Esophagus muscularis mucosa (tissue), 4 donors: Measurements from ENCODE around the gene NINJ2. TPM values are rescaled to one million over a fixed set of nuclear protein-coding genes. Genes with fewer than 3 reads are reported as not detected.

Experiments
- DNase-seq: peaks from one replicate; pipeline ENCODE4 v3.0.0-alpha.2; 2017; ENCODE audit errors: extremely low spot score
- H3K27ac ChIP-seq, 4 donors: fragments of 200-600 bp; sonication (generic); replicated peaks in 1 of 4; 1 replicate in 3 of 4; 2 replicates in 1 of 4; pipeline ENCODE4 v1.5.1; 2016 to 2019; ENCODE audit warnings: mild to moderate bottlenecking in 1 of 4
- H3K27me3 ChIP-seq, 4 donors: fragments of 200-600 bp; sonication (generic); one replicate each; pipeline versions ENCODE4 v1.5.1 to v1.6.0; 2016 to 2019
- H3K36me3 ChIP-seq, 4 donors: fragments of 200-600 bp; sonication (generic); one replicate each; pipeline ENCODE4 v1.5.1; 2016 to 2019
- H3K4me1 ChIP-seq, 4 donors: fragments of 200-600 bp; sonication (generic); one replicate each; pipeline ENCODE4 v1.5.1; 2016 to 2019
- H3K4me3 ChIP-seq, 4 donors: fragments of 200-600 bp; sonication (generic); 1 replicate in 2 of 4; 2 replicates in 2 of 4; pipeline ENCODE4 v1.5.1; 2016 to 2019; ENCODE audit warnings: mild to moderate bottlenecking in 4 of 4, moderate library complexity in 1 of 4
- H3K9me3 ChIP-seq, 4 donors: fragments of 200-600 bp; sonication (generic); 1 replicate in 3 of 4; 2 replicates in 1 of 4; pipeline ENCODE4 v1.5.1; 2016 to 2019
- EP300 ChIP-seq: sonication (generic); formaldehyde crosslinking; IDR thresholded peaks from one replicate; pipeline ENCODE4 v1.6.1; 2017; ENCODE audit warnings: antibody characterized with exemption
- POLR2A ChIP-seq: fragments of 450-650 bp; IDR thresholded peaks from one replicate; pipeline ENCODE4 v1.6.1; 2017; ENCODE audit warnings: antibody characterized with exemption, moderate library complexity, mild to moderate bottlenecking, low read depth
- POLR2AphosphoS5 ChIP-seq, 2 donors: sonication (generic); formaldehyde crosslinking; IDR thresholded peaks; one replicate each; pipeline ENCODE4 v1.6.1; 2017; ENCODE audit warnings: antibody characterized with exemption in 2 of 2
- WGBS: methylation state at CpG from one replicate; pipeline ENCODE4 v1.1.5; 2018; 5-methylcytosine and 5-hydroxymethylcytosine counted together
- intact Hi-C: fragments of 100-400 bp; cut with DNase I; formaldehyde crosslinking; loops from one replicate; pipeline ENCODE4 v1.15.1; 2023
- total RNA-seq, 4 donors: library from RNA; depleted of rRNA; stranded (reverse); fragments of >200 nt; gene quantifications; one replicate each; pipeline versions ENCODE4 v1.1.0 to v1.2.1, GENCODE V29; 2016
- TF ChIP-seq, protein P1 (sequence below), 3 experiments: fragments of 200-600 bp in 2 of 3; fragments of 450-650 bp in 1 of 3; sonication (generic) in 2 of 3; IDR thresholded peaks; one replicate each; pipeline ENCODE4 v1.5.1; 2017 to 2019; ENCODE audit warnings: antibody characterized with exemption in 3 of 3, mild to moderate bottlenecking in 2 of 3, moderate library complexity in 1 of 3

NINJ2 gene
- total RNA-seq, 4 donors from 2014 or later = 2.9 to 11.1 (median 7.1) TPM

GRCh38 chr12:681568-682256 is 18.5 kb upstream of the NINJ2 start:
- 94% methylated on average over 10 of the region's 10 CpGs for WGBS
- TF ChIP-seq POLR2AphosphoS5 (IDR thresholded peaks at IDR 0.05) = no peak
- no peak for TF ChIP-seq EP300
- TF ChIP-seq, protein P1, sequence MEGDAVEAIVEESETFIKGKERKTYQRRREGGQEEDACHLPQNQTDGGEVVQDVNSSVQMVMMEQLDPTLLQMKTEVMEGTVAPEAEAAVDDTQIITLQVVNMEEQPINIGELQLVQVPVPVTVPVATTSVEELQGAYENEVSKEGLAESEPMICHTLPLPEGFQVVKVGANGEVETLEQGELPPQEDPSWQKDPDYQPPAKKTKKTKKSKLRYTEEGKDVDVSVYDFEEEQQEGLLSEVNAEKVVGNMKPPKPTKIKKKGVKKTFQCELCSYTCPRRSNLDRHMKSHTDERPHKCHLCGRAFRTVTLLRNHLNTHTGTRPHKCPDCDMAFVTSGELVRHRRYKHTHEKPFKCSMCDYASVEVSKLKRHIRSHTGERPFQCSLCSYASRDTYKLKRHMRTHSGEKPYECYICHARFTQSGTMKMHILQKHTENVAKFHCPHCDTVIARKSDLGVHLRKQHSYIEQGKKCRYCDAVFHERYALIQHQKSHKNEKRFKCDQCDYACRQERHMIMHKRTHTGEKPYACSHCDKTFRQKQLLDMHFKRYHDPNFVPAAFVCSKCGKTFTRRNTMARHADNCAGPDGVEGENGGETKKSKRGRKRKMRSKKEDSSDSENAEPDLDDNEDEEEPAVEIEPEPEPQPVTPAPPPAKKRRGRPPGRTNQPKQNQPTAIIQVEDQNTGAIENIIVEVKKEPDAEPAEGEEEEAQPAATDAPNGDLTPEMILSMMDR (IDR thresholded peaks at IDR 0.05) = no peak
- TF ChIP-seq POLR2A = no peak
- Histone ChIP-seq H3K4me1 (peaks cover 0 to 8% (median 0%) of the 10 kb centered on the region in 4 donors), H3K4me3 (no peak overlapping the region), H3K9me3 (no peaks in the 10 kb centered on the region), H3K27me3 (no peaks in the 10 kb centered on the region), H3K27ac (no peak overlapping the region), H3K36me3 (no peaks in the 10 kb centered on the region)
- no peak for DNase-seq
- intact Hi-C loops = no loop called here

DNA sequence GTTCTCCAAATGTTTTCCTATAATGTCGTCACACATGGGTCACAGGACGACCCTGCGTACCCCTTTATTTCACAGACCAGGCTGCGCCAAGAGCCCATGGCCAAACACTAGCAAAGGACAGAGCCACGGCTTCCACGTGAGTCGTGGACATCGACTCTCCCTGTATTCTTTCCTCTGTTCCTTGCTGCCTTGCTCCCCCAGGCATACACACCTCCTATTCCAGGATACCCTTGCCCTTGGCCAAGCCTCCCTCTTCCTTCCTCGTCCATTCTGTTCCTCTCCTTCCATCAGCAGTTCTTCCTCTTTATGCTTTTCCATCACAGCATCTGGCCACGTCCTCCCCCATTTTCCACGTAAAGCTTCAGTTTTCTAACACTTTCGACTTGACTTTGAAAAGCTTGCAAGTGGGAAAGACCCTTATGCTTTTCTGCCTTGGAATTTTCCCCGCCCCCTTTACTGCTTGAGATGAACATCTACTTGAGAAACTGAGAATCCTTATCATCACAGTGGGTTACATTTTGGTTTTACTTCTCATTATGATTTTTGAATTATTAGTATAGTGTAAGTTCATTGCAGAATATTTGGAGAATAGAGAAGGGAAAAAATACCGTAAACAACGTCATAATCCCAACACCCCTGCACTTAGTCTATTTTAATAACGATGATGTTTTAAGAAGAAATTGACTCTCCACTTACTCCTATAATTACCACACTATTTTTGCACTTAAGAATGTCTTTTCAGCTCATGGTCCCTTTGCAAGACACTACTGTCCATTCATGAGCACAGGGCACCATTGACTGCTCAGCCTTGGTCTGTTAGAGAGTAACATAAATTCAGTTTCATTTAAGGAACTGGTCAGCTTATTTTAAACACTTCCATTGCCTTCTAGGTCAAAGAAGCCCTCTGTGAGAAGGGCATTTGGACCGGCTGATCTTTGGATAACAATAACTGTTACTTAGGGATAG is 15.8 kb upstream of the NINJ2 start:
- TF ChIP-seq POLR2AphosphoS5 (IDR thresholded peaks at IDR 0.05) (no peak), EP300 (no peak), POLR2A (no peak)
- TF ChIP-seq, protein P1 (IDR thresholded peaks at IDR 0.05) = no peak
- Histone ChIP-seq H3K9me3 (no peaks in the 10 kb centered on the region), H3K4me3 (no peak overlapping the region), H3K27me3 (no peaks in the 10 kb centered on the region), H3K4me1 (peaks cover 0 to 3% (median 0%) of the 10 kb centered on the region in 4 donors), H3K27ac (no peak overlapping the region), H3K36me3 (no peaks in the 10 kb centered on the region)
- 88% methylated on average over 17 of the region's 17 CpGs for WGBS
- no peak for DNase-seq
- intact Hi-C loops = no loop called here

DNA sequence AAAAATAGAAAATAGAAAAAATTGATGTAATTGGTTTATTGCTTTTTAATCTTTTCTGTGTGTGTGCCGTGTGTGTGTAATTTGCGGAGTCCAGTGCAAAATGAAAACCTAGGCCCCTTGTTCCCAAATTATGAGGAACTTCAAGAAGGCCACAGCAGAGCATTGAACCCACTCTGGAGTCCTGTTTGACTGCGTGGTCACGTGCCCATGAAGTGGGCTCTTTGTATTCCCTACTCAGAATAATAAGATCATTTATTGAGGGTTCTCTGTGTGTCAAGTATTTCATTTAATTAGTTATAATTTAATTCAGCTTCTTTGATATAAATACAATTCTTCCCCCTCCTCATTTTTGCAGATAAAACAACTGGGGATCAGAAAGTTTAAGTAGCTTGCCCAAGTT is 12.3 kb upstream of the NINJ2 start:
- 92% methylated on average over 4 of the region's 4 CpGs for WGBS
- no peak overlapping the region for H3K4me3 ChIP-seq
- no peak overlapping the region for H3K27ac ChIP-seq
- intact Hi-C loops = no loop called here
- H3K27me3 ChIP-seq = no peaks in the 10 kb centered on the region
- no peak for DNase-seq
- no peaks in the 10 kb centered on the region for H3K9me3 ChIP-seq
- TF ChIP-seq POLR2AphosphoS5 (IDR thresholded peaks at IDR 0.05) (no peak), POLR2A (no peak), EP300 (no peak)
- TF ChIP-seq, protein P1 (IDR thresholded peaks at IDR 0.05) = no peak
- H3K36me3 ChIP-seq = no peaks in the 10 kb centered on the region
- H3K4me1 ChIP-seq = peaks cover 0 to 3% (median 0%) of the 10 kb centered on the region in 4 donors

- DNase-seq = no peak
- 73% methylated on average over 4 of the region's 4 CpGs for WGBS
- Histone ChIP-seq H3K27ac (no peak overlapping the region), H3K36me3 (no peaks in the 10 kb centered on the region), H3K4me1 (peaks cover 0 to 3% (median 0%) of the 10 kb centered on the region in 4 donors), H3K9me3 (no peaks in the 10 kb centered on the region), H3K27me3 (no peaks in the 10 kb centered on the region), H3K4me3 (no peak overlapping the region)
- intact Hi-C loops = no loop called here
- TF ChIP-seq EP300 = no peak
- TF ChIP-seq, protein P1 (IDR thresholded peaks at IDR 0.05) = no peak
Measured at GRCh38 chr12:674272-674781, 11.1 kb upstream of the NINJ2 start.
